KBM-7 (cell line): ENCODE measurements around the gene CACNA2D2.

Experiments
- DNase-seq: peaks from one replicate; pipeline ENCODE4 v3.0.0-alpha.2; 2015
- in situ Hi-C: fragments of 300-500 bp; cut with MboI; formaldehyde crosslinking; loops from 2 replicates; pipeline ENCODE4 v1.14.3; 2020; ENCODE audit warnings: low sequenced_read_pairs, low pct_unique_long_range_greater_than_20kb, mixed read lengths

The CACNA2D2 gene

DNA sequence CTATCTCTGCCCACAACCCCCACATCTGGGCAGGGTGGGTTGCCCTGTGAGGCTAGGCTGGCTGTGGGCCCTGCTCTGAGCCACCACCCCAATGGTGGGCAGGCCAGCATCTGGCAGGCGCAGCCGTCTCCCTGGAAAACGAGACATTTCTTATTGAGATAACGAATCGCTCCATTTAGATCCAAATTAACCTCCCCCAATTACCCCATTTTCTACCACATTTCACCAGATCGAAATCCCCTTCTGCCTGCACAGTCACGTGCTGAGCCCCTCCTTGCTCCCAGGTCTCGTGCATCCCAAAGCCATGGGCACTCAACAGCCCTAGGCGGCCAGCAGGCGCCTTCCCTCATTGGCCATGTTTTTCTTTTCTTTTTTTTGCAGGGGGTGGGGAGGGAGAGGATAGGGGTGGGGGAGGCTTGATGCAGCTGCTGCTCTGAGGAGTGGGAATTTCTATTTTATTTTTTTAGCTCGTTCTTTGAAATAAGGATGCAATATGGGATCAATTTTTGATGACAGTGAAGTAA lies 91.1 kb downstream of the CACNA2D2 start:
- DNase-seq = no peak
- in situ Hi-C loops = no loop called here

DNA sequence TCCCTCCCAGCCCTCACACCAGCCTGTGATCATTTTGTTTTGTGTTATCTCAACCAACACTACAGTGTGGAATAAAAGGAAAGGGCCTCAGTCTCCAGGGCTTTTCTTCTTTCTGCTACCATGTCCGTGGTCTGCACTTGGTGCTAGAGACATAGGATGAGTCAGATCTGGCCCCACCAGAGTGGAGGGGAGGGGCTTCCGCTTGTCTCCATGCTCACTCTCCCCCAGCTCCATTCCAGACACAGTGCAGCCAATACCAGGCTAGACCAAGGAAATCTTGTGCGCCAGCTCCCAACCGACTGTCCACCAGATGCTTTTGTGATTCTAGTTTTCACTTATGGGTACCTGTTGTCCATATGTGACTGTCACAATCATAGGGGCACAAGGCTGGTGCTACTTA lies 92.2 kb downstream of the CACNA2D2 start:
- no peak for DNase-seq
- in situ Hi-C loops = no loop called here

DNA sequence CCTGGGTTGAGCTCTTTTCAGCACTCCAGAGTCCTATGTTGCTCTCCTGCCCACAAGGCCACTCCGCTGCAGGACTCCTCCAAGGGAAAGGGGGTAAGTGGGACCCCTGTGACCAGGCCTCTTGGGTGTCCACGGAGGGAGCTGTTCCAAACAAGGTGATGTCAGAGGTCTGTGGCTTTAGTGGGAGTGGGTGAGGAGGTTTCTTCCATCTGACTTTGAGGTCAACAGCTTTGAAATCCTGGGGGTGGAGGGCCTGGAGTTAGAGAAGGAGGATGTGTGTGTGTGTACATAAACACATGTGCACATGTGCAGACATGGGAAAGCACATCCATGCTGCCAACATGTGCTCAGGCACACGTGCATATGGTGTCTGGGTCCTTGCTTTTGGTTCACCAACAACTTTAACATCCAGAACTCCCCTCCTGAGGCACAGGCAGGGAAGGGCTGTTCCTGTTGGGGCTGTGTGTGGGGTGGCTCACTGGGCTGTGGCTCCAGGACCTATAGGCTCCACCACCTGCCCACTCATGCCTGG lies 92.8 kb downstream of the CACNA2D2 start:
- DNase-seq = no peak
- in situ Hi-C loops = no loop called here

DNA sequence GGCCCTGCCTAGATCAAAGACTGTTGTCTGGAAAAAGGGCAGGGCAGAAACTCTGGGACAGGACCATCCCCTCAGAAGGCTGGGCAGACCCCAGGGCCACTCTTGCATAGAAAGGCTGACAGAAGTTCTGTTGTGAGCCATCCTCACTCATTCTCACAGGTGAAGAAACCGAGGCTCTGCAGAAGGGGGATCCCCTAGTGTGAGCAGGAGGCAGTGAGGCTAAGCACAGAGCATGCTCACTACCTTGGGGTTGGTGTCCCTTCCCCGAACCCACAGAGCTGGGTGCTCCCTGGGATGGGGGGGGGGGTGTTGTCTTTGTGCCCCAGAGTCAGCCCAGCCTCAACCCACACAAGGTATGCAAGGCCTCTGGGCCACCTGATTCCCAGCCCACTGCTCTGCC lies 93.2 kb downstream of the CACNA2D2 start:
- DNase-seq = no peak
- in situ Hi-C loops = no loop called here

DNA sequence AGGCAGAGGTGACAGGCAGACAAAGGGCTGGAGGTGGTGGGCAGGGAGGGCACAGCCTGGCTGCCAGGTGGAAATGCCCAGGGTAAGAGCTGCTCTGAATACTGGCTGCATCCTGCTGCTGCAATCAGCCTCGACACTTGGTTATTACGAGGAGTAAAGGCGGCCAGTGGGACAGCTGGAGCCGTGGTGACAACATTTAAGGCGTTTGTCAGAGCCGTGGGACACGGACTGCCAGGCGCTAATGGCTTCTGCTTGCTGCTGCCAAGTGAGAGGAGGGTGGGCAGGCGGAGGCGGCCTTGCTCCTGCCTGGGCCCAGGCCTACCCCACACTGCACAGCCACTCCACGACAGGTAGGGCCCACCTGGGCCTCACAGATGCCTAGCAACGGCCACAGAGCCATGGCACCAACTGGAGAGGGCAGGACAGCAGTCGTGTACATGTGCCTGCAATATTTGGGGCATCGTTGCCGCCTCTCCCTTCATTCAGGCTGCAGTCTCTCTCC lies 94.9 kb downstream of the CACNA2D2 start:
- in situ Hi-C loops = no loop called here

DNA sequence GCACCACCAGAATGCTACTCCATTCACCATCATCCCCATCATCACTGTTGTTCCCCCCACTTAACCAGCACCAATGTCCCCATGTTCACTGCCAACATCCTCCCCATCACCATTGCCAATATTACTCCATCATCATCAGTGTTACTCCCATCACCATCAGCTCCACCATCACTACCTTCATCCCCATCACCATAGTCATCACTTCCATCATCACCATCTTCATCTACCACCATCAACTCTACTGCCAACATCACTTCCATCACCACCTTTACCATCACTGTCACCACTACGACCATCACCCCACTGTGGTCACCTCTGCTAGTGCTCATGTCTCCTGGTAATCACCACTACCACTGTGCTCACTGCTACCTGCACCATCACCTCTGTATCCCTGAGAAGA lies 96.9 kb downstream of the CACNA2D2 start:
- DNase-seq = no peak
- in situ Hi-C loops = no loop called here

More for the DNA sequence above, 94.9 kb downstream of the CACNA2D2 start:
- DNase-seq = no peak

DNA sequence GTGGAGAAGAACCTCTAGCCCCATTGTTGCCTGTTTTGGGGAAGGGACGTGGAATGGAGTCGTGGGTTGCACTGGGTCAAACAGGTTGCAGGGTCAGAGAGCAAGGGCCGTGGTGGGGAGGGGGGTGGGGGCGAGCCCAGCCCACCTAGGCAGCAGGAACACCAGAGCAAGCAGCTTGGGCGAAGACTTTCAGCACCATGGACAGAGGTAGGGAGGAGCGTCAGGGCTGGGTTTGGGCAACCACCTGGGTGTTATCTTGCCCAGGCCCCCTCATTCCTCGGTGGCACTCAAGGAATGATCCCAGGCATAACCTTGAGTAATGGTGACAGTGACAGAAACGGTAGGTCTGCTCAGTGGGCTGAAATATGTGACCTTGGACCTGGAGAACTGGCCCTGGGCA lies 98.2 kb downstream of the CACNA2D2 start:
- DNase-seq = peak; percentile 27
- in situ Hi-C loops = no loop called here

DNA sequence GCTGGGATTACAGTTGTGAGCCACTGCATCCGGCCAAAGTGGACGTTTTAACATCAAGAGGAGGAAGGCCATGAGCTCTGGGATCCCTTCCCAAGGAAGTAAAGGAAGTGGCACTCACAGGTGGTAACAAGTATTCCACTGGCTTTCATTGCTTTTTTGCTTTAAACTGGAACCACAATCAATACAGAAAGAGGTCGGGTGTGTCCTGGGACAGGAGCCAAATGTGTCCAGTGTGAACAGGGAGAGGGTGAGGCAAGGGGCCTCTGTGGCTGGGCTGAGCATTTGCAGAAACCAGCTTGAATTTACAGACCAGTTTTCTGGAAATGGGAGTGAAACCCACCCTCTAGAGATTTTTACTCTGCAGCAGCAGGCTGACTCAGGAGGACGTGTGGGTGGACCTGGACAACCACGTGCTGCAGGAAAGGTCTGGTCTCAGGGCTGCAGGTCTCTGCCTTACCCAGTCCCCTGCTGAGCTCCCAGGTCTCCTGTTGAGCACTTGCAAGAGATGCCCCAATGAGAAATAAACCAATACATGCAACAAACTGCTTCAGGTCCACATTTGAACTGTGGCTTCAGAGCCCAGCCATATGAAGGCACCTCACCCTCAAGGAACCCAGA lies 101.3 kb downstream of the CACNA2D2 start:
- no peak for DNase-seq
- in situ Hi-C loops = no loop called here

DNA sequence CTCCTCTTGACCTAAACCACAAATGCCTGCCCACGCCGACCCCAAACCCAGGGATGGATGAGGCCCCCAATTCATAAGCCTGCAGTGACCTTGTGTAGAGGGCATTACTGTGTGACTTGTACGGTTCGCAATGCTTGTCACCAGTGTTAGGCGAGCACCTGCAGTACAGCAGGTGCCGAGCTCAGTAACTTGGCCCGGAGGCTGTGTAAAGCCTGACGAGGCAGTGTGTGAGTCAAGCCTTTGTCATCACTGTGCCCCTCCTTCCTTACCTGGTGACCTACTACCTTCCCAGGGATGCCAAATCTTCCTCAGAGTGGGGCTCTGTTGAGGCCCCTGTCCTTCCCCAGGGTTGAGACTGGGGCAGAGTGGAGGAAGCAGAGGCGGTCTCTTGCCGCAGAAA lies 106.9 kb downstream of the CACNA2D2 start:
- in situ Hi-C loops = no loop called here
- DNase-seq = no peak

DNA sequence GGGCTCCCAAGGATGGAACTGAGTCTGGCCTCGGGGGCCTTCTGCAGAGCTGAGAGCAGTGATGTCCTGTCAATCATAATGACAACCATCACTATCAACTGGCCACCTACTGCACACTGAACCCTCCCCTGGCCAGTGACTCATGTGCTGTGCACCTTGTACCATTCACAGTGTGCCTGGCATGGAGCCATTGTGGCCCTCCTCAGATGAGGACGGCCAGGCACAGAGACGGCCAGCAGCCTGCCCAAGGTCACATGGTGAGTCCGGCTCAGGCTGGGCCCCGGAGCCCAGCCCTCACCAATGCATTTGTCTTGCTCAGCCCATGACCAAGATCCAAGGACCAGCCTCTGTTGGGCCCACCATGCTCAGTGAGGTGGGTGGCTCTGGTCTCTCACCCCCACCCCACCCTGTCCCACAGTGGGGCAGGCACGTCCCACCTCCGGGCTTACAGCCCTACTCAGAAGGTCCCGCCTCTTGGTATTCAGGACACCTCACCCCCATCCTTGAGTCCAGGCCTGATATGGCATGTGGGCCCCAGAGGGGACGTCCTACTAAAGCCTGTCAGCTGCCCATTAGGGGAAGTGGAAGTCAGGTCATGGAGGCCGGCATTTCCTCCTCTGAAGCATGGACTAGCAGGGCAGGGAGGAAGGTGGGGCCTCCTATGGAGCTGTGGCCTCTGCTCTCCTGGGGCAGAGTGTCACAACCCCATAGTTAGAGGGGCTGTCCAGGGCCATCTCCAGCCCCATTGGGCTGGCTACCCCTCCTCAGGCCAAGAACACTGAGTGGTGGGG lies 108.2 kb downstream of the CACNA2D2 start:
- in situ Hi-C loops = no loop called here
- no peak for DNase-seq

DNA sequence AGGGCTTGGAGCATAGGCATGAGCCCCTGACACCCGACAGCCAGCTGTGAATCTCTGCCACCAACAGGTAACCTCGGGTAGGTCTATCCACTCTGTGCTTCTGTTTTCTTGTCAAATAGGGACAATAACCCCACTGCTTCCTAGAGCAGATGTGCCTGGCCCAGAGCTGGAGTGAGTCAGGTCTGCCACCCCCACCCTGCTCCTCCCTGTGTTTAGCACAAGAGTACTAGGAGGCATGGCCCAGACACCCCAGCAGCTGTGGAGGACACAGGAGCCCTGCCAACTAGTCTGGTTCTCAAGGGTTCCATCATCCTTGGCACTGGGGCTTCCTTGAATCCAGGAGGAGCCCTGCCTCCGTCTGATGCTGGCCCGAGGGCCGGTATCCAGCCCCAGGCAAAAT lies 110.4 kb downstream of the CACNA2D2 start:
- in situ Hi-C loops = no loop called here
- DNase-seq = no peak

DNA sequence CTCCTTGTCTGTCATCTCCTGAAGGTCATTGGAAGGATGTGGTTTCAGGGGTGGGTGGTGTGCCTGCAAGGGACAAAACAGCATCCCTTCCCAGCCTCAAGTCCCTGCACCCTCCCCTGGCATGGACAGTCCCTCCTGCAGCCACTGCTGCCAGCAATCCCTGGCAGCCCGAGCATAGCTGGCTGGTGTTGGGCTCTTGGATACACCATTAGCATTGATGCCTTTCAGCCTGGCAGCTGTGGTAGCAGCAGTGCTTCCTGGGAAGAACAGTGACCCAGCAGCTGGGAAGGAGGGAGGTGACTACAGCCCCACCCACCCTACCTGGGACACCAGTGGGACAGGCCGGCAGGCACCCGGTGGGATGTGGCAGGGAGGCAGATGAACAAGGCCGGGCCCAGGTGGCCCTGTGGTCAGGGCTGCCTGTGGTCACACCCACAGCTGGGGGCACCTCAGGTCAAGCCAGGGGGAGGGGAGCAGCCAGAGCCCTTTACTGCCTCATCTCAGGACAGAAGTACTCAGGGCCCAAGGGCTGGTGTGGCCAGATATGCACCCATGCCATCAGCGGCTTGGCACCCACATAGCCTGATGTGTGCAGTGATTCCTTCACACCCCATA lies 111.2 kb downstream of the CACNA2D2 start:
- in situ Hi-C loops = no loop called here
- DNase-seq = no peak

DNA sequence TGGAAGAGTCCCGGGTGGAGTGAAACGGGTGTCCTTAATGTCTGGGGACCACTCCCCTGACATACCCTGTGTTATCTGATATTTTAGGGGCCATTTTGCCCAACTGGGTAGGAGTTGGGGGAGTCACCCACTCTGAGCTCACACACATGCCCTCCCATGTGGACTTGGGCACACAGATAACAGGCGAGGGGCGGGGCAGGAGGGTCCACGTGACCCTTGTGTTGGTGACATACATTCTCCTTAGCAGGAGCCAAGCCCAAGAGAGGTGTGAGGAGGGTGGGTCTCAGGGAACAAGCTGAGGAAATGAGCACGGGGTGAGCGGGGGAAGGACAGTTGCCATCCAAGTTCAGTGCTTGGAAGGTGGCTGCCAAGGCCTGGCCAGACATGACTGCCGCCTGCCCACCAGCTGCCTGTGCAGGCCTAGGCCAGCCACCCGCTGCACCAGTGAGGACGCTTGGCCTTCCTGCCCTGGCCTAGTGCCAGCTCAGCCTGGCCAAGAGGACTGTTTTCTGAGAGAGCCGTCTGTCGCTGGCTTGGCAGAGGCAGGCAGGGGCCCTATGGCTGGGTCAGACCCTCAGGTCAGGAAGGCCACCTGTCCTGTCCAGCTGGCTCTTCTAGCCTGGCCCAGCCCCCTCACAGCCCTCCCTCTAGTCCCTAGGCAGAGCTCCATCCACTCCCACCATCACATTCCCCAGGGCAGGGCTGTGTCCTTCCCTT lies 112.8 kb downstream of the CACNA2D2 start:
- DNase-seq = no peak
- in situ Hi-C loops = no loop called here

DNA sequence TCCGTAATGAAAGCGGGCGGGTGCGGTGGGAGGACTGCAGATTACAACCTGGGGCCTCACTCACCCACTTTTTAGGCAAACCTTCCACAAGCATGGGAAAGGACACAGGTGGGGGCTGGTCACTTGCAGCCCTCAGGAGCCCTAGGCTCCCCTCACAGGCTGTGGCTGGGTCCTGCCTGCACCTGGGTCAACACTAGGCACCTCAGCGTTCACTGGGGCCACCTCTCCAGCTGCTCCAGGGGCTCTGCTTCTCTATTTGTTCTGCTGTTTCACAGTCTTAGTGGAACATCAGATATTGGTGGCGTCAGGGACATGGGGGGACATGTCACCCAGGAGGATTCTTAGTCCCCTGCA lies 114.0 kb downstream of the CACNA2D2 start:
- DNase-seq = no peak
- in situ Hi-C loops = no loop called here

DNA sequence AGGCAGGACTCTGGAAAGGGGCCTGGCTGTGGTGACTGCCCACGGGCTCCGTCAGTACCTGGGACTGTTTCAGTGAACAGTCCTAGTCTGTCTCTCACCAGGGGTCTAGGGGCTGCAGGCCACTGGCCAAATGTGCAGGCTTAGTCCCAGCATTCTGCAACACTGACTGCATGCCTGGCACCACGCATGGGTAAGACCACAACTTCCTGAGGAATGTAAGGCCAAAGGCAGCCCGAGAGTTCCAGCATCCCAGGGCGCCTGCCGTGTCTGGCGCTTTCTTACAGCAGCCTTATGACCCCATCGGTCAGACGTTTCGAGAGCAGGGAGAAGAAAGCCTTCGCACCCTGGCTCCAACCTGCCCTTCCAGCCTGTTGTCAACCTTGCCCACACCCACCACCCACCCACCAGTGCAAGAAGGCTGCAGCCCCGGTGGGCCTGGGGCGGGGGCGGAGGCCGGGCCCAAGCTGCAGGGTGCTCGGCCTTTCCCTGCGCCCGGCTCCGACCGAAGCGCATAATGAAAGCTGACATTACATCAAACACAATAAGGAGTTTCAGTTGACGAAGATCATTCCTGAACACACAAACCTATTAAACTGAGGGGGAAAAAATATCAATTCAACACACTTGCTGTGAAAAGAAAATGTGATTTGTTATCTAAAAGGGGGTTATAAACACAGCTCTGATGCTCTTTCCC lies 114.6 kb downstream of the CACNA2D2 start:
- in situ Hi-C loops = no loop called here

DNA sequence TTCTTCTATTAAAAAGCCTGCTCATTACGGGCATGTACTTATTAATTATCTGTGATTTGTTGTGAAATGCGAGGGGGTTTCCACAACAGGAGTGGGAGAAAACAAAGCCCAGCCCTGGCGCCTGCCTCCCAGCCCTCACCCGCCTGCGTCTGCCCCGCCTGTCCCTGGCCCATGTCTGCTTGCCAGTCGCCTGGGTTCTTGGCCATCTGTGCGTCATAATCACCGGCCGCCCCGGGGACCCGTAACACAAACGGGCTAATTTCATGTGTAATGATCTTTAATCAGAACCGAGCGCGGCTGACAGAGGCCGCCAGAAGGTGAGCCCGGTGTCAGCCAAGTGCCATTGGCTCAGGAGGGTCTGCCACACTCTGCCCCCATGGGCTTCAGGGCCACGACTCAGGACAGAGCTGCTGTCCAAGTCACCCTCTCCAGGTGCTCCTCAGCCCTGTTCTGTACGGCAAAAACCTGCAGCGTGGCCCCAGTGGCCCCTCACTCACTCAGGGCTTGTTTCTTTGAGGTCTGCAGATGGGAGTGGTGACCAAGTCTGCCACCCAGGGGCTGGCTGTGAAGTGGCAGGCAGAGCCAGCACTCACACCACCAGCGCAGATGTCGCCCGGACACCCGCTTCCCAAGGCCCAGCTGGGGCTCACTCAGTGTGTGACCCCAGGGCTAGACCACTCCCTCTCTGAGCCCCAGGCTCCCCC lies 115.3 kb downstream of the CACNA2D2 start:
- peak; percentile 30 for DNase-seq
- in situ Hi-C loops = no loop called here

More for the DNA sequence above, 114.6 kb downstream of the CACNA2D2 start:
- no peak for DNase-seq

DNA sequence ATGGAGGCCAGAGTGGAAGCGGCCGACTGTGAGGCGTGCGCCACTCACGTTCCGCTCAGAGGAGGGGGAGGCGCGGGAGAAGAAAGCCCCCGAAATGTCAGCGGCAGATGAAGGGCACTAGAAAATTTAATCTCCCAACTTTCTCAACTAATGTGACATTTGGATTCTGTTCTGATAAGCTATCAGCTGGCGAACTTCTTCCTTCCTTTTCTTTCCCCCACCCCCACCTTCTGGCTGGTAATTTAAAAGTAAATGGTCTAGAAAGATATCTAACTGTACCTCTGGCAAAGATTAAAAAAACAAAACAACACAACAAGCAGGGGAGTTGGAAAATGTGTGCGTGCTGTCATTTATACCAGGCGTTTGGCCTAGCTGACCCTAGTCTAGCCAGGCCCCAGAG lies 117.7 kb downstream of the CACNA2D2 start:
- in situ Hi-C loops = no loop called here
- DNase-seq = no peak

DNA sequence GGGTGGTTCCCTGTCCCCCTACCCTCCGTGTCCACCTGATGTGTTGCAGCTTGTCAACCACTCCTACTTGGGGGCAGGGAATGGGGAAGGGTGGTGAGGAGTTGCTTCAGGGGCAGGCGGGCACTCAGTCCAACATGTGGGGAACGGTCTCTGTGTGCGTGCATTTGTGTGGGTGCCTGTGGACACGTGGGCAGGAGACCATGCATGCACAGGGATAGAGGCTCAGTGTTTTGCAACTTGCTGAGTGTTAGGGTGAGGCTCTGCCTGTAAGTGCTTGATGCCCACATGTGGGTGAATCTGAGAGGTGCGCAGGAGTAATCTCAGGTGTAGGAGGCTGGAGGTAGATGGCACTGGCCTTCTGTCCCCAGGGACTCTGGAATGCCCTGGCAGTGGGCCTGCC lies 119.7 kb downstream of the CACNA2D2 start:
- no peak for DNase-seq
- in situ Hi-C loops = no loop called here
